ENCODE results near the gene ERBB3. TPM values are rescaled to one million over a fixed set of nuclear protein-coding genes. Genes with fewer than 3 reads are reported as not detected.

ERBB3 gene
- polyA plus RNA-seq, 1 of the 3 experiments (the other 2 are of a cell fraction), result 1.4 TPM

GRCh38 chr12:56120158-56120846, 40.3 kb downstream of the ERBB3 start:
- H3K9me3 ChIP-seq, result no peaks in the 10 kb centered on the region
- peaks cover 11 to 25% of the 10 kb centered on the region in 2 experiments for H3K36me3 ChIP-seq (replicated peaks in 1 of 2; ENCODE audit: control insufficient read depth in 1 of 2, insufficient read depth in 2 of 2, low read length in 1 of 2)

GRCh38 chr12:56121204-56121870, 41.4 kb downstream of the ERBB3 start:
- Histone ChIP-seq H3K27ac (ENCODE audit: low read depth in 2 of 2, low read length in 1 of 2) (no peak overlapping the region), H3K9ac (no peak overlapping the region), H3F3A (replicated peaks; ENCODE audit: insufficient read depth) (peaks cover 39% of the 10 kb centered on the region), H3K36me3 (replicated peaks in 1 of 2; ENCODE audit: control insufficient read depth in 1 of 2, insufficient read depth in 2 of 2, low read length in 1 of 2) (peaks cover 14 to 25% of the 10 kb centered on the region in 2 experiments), H4K20me1 (ENCODE audit: insufficient read depth) (peaks cover 3% of the 10 kb centered on the region; the same call in 1 of the 2 replicates), H3K79me2 (ENCODE audit: insufficient read depth) (peaks cover 65% of the 10 kb centered on the region), H3K4me1 (ENCODE audit: control insufficient read depth in 1 of 2, insufficient read depth in 2 of 2, low read depth in 1 of 2, low read length in 1 of 2) (peaks cover 13 to 19% of the 10 kb centered on the region in 2 experiments), H3K4me2 (no peak overlapping the region), H3K27me3 (ENCODE audit: insufficient read depth) (no peaks in the 10 kb centered on the region), H2AFZ (ENCODE audit: low read depth) (no peak overlapping the region), H3K4me3 (ENCODE audit: low read depth in 2 of 2, low read length in 1 of 2) (no peak overlapping the region), H3K9me2 (no peaks in the 10 kb centered on the region), H3K9me3 (no peaks in the 10 kb centered on the region)
- ChIA-PET CTCF (interaction anchor here (0.6 to 16.0 kb wide), 4 partner anchors 30 to 1012 kb away, joined by 3 to 272 read pairs (median 3); partner anchors contain the start of gene SMARCC2), POLR2A (interaction anchor here (0.6 kb wide), 1 partner anchor 26 kb away, joined by 3 read pairs; no protein-coding TSS in a partner anchor)
- TF ChIP-seq ZBTB33 (IDR thresholded peaks at IDR 0.05; ENCODE audit: borderline replicate concordance, low read depth) (no peak), REST (IDR thresholded peaks at IDR 0.05; ENCODE audit: low read depth, low read length) (no peak), EP300 (IDR thresholded peaks at IDR 0.05; ENCODE audit: borderline replicate concordance in 1 of 2, low read depth in 1 of 2, low read length in 1 of 2) (no peak), FOXM1 (IDR thresholded peaks at IDR 0.05; ENCODE audit: low read depth) (no peak)
- no peak for DNase-seq
- 97% methylated on average over 10 of the region's 11 CpGs for WGBS (ENCODE audit: low lambda C conversion rate)

More at GRCh38 chr12:56120158-56120846, 40.3 kb downstream of the ERBB3 start:
- Histone ChIP-seq H3K27ac (ENCODE audit: low read depth in 2 of 2, low read length in 1 of 2) (peak overlapping the region in 1 of 2 experiments; percentile 42; a peak in 1 of 4 replicates), H3F3A (replicated peaks; ENCODE audit: insufficient read depth) (peaks cover 31% of the 10 kb centered on the region), H4K20me1 (ENCODE audit: insufficient read depth) (peaks cover 3% of the 10 kb centered on the region; the same call in 1 of the 2 replicates), H3K4me1 (ENCODE audit: control insufficient read depth in 1 of 2, insufficient read depth in 2 of 2, low read depth in 1 of 2, low read length in 1 of 2) (peaks cover 16 to 19% of the 10 kb centered on the region in 2 experiments; a peak in 3 of 4 replicates), H3K27me3 (ENCODE audit: insufficient read depth) (no peaks in the 10 kb centered on the region), H3K4me2 (0 out of 2 replicates have a peak overlapping the region, but pooled peaks have one; percentile 93), H3K4me3 (ENCODE audit: low read depth in 2 of 2, low read length in 1 of 2) (no peak overlapping the region), H3K79me2 (ENCODE audit: insufficient read depth) (peaks cover 62% of the 10 kb centered on the region), H3K9me2 (no peaks in the 10 kb centered on the region), H2AFZ (ENCODE audit: low read depth) (no peak overlapping the region), H3K9ac (no peak overlapping the region)
- WGBS (ENCODE audit: low lambda C conversion rate), result 96% methylated on average over 17 of the region's 17 CpGs
- peak; percentile 21; the same call in 1 of the 2 replicates for TF ChIP-seq FOSL2 (IDR thresholded peaks at IDR 0.05; ENCODE audit: borderline replicate concordance, low read depth)
- TF ChIP-seq TAF1 (IDR thresholded peaks at IDR 0.05; ENCODE audit: borderline replicate concordance, low read depth, low read length), result no peak
- TF ChIP-seq FOXM1 (IDR thresholded peaks at IDR 0.05; ENCODE audit: low read depth), result no peak
- ChIA-PET POLR2A (interaction anchor here (1.0 to 1.5 kb wide), 4 partner anchors 8 to 70 kb away, joined by 3 to 5 read pairs (median 4); partner anchors contain the start of gene ESYT1), CTCF (interaction anchor here (0.6 to 16.0 kb wide), 18 partner anchors 8 to 138 kb away, joined by 3 to 272 read pairs (median 5); partner anchors contain the start of genes ANKRD52, ESYT1, MYL6 and MYL6B)
- DNase-seq, result no peak

Data from SK-N-SH (cell line).